Breast epithelium (tissue), 4 donors: ENCODE results near the gene APOBEC3H. TPM values are rescaled to one million over a fixed set of nuclear protein-coding genes. Genes with fewer than 3 reads are reported as not detected.
A peak's percentile ranks its signal among the peaks of the same experiment; 100 is the strongest.

ENCODE experiments used
- DNase-seq, 2 donors: peaks; one replicate each; pipeline ENCODE4 v3.0.0-alpha.2; 2019; ENCODE audit warnings: low spot score in 2 of 2
- H3K27ac ChIP-seq, 2 donors: fragments of 200-600 bp; sonication (generic) in 1 of 2; one replicate each; pipeline ENCODE4 v1.5.1; 2016 to 2019; ENCODE audit warnings: mild to moderate bottlenecking in 1 of 2
- H3K27me3 ChIP-seq, 2 donors: fragments of 200-600 bp; sonication (generic) in 1 of 2; one replicate each; pipeline versions ENCODE4 v1.5.1 to v1.6.0; 2017 to 2019; ENCODE audit warnings: control low read depth in 1 of 2, mild to moderate bottlenecking in 1 of 2
- H3K36me3 ChIP-seq: fragments of 200-600 bp; one replicate; pipeline ENCODE4 v1.5.1; 2019
- H3K4me1 ChIP-seq, 2 donors: fragments of 200-600 bp; sonication (generic); one replicate each; pipeline ENCODE4 v1.5.1; 2016 to 2019; ENCODE audit warnings: control low read depth in 1 of 2
- H3K4me3 ChIP-seq, 3 donors: fragments of 200-600 bp; sonication (generic); 1 replicate in 2 of 3; 2 replicates in 1 of 3; pipeline ENCODE4 v1.5.1; 2016 to 2019; ENCODE audit warnings: mild to moderate bottlenecking in 3 of 3, moderate library complexity in 2 of 3
- H3K9me3 ChIP-seq, 2 donors: fragments of 200-600 bp; sonication (generic) in 1 of 2; one replicate each; pipeline ENCODE4 v1.5.1; 2016 to 2019; ENCODE audit warnings: control low read depth in 1 of 2
- CTCF ChIP-seq, 3 donors: fragments of 450-650 bp; IDR thresholded peaks; one replicate each; pipeline ENCODE4 v1.5.1; 2016 to 2017; ENCODE audit warnings: antibody characterized with exemption in 3 of 3, mild to moderate bottlenecking in 3 of 3, moderate library complexity in 3 of 3
- POLR2A ChIP-seq: fragments of 450-650 bp; IDR thresholded peaks from one replicate; pipeline ENCODE4 v1.6.1; 2016; ENCODE audit warnings: antibody characterized with exemption, mild to moderate bottlenecking, moderate library complexity
- POLR2AphosphoS5 ChIP-seq, 3 donors: sonication (generic); formaldehyde crosslinking; IDR thresholded peaks; one replicate each; pipeline ENCODE4 v1.6.1; 2017; ENCODE audit warnings: antibody characterized with exemption in 3 of 3
- intact Hi-C: fragments of 100-400 bp; cut with DNase I; formaldehyde crosslinking; loops from one replicate; pipeline ENCODE4 v1.15.1; 2023; ENCODE audit warnings: low total_unique reads
- total RNA-seq, 3 donors: library from RNA; depleted of rRNA; stranded (reverse); fragments of >200 nt; gene quantifications; one replicate each; pipeline ENCODE4 v1.1.0, GENCODE V29; 2016

APOBEC3H gene
- total RNA-seq, 3 donors from 2014 or later, result 0.32 TPM; not detected in 2

- TF ChIP-seq POLR2AphosphoS5 (IDR thresholded peaks at IDR 0.05) (no peak), POLR2A (no peak), CTCF (IDR thresholded peaks at IDR 0.05) (no peak)
- Histone ChIP-seq H3K4me3 (peak overlapping the region; percentile 86 to 95 (median 88)), H3K27me3 (no peaks in the 10 kb centered on the region), H3K9me3 (no peaks in the 10 kb centered on the region), H3K4me1 (peaks cover 6 to 29% of the 10 kb centered on the region in 2 donors), H3K27ac (peak overlapping the region; percentile 95 to 97), H3K36me3 (no peaks in the 10 kb centered on the region)
- intact Hi-C loops, result no loop called here
- no peak for DNase-seq
Observed at GRCh38 chr22:39150848-39151215, 53.8 kb downstream of the APOBEC3H start.

DNA sequence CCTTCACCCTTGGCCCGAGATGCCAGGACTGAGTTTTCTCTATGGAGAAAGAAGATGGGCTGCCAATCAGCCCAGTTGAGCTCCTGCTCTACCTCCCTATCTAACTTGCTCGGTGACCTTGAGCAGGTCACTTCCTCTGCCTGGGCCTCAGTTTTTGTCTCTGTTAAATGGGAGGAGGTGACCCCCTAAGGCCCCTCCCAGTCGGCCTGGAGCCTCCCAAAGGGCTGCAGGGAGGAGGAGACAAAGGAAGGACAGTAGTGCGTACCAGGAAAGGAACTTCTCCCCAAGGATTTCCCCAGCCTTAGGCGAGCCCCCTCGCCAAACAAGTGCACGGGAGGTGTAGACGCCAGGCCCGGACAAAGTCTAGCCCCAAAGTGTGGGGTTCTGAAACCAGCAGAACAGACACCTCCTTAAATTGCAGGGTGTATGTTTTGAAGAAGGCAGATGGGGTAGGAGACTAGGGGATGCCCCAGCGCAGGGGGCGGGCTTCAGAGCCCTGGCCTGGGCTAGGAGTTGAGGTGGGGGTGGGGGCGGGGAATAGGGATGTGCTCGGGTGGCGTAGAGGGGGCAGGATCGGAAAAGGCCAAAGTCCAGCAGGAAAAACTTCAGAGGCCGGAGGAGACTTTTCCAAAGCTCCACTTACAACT, 54.4 kb downstream of the APOBEC3H start:
- DNase-seq, result no peak
- H3K36me3 ChIP-seq, result no peaks in the 10 kb centered on the region
- intact Hi-C loops, result no loop called here
- H3K9me3 ChIP-seq, result no peaks in the 10 kb centered on the region
- peak overlapping the region; percentile 95 to 97 for H3K27ac ChIP-seq
- no peaks in the 10 kb centered on the region for H3K27me3 ChIP-seq
- peak overlapping the region; percentile 86 to 95 (median 88) for H3K4me3 ChIP-seq
- H3K4me1 ChIP-seq, result peaks cover 2 to 25% of the 10 kb centered on the region in 2 donors
- TF ChIP-seq POLR2AphosphoS5 (IDR thresholded peaks at IDR 0.05) (no peak), CTCF (IDR thresholded peaks at IDR 0.05) (no peak), POLR2A (no peak)

DNA sequence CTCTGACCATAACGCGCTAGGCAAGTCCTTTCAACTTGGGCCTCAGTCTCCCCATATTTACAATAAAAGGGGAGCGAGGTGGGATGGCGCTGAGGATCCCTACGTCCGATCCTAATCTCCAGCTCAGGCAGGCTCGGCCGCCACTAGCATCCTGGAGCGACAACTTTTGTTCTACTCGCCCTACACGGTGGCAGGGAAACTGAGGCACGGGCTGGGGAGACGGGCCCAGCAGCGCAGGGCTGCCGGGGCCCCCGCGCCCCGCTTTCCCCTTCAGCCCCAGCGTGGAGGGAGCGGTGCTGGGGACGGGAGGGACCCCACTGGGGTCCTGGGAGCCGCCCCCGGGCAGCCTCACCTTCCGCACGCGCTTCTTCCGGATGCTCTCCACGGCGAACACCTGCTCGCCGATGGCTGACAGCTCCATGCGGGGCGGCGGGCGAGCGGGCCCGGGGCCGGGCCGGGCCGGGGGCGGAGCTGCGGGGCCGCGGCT, 55.0 kb downstream of the APOBEC3H start:
- Histone ChIP-seq H3K9me3 (no peaks in the 10 kb centered on the region), H3K4me1 (peaks cover 0 to 21% of the 10 kb centered on the region in 2 donors), H3K4me3 (peak overlapping the region; percentile 86 to 95 (median 88)), H3K36me3 (no peaks in the 10 kb centered on the region), H3K27me3 (no peaks in the 10 kb centered on the region), H3K27ac (peak overlapping the region; percentile 95 to 97)
- intact Hi-C loops, result no loop called here
- no peak for DNase-seq
- no peak for TF ChIP-seq POLR2A
- TF ChIP-seq POLR2AphosphoS5 (IDR thresholded peaks at IDR 0.05), result no peak
- TF ChIP-seq CTCF (IDR thresholded peaks at IDR 0.05), result no peak

DNA sequence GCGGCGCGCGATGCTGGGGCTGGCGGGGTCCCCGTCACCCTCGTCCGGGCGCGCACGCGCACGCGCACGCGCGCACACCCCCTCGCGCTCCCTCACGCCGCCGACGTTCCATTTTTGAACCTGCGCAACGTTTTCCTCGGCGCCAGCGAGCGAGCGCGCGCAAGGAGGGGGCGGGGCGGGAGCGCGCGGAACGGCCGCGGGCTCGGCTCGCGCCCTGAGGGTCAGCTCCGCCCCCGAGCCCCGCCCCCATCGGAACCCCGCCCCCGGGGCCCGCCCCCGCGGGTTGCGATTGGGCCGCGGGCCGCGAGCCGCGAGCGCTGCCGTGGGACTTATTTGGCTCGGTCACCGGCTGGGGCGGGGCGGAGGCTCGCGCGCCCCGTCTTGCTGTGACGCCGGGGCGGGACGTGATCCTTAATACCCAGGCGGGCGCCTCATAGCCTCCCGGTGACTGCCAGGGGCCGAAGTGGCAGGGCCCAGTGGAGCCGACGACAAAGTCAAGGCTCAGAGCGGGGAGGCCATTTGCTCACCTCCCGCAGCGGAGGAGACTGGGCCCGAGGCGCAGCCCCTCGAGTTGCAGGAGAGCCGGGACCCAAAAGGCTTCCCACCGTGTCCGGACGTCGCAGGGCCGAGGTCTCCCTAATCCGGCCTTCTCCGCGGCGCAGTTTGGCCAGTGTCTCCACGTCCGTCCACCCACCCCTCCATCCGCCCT, 55.6 kb downstream of the APOBEC3H start, which contains the start of gene CBX7:
CBX7 (minus strand) TSS at position 170 of the 709 bp plus-strand sequence. CDS start 236 bp downstream, outside the sequence.
- H3K27ac ChIP-seq, result peak within 1 kb of the TSS; percentile 95 to 97
- DNase-seq, result peak; percentile 93 to 94
- TF ChIP-seq POLR2A (peak; percentile 78), POLR2AphosphoS5 (IDR thresholded peaks at IDR 0.05) (peak; percentile 76 to 94 (median 90)), CTCF (IDR thresholded peaks at IDR 0.05) (peak in 1 of 3 donors; percentile 18)
- no peaks in the 10 kb centered on the region for H3K9me3 ChIP-seq
- no peaks in the 10 kb centered on the region for H3K27me3 ChIP-seq
- H3K36me3 ChIP-seq, result no peaks in the 10 kb centered on the region
- peaks cover 0 to 21% of the 10 kb centered on the region in 2 donors for H3K4me1 ChIP-seq
- H3K4me3 ChIP-seq, result peak within 1 kb of the TSS; percentile 86 to 95 (median 88)
- intact Hi-C loops, result no loop called here

- no peaks in the 10 kb centered on the region for H3K36me3 ChIP-seq
- H3K4me3 ChIP-seq, result peak overlapping the region; percentile 86 to 95 (median 88)
- TF ChIP-seq POLR2A (no peak), CTCF (IDR thresholded peaks at IDR 0.05) (no peak), POLR2AphosphoS5 (IDR thresholded peaks at IDR 0.05) (no peak)
- H3K27ac ChIP-seq, result peak overlapping the region; percentile 95 to 97
- no peaks in the 10 kb centered on the region for H3K9me3 ChIP-seq
- intact Hi-C loops, result no loop called here
- peak in 1 of 2 donors; percentile 50 for DNase-seq
- peaks cover 0 to 21% of the 10 kb centered on the region in 2 donors for H3K4me1 ChIP-seq
- no peaks in the 10 kb centered on the region for H3K27me3 ChIP-seq
Observed at GRCh38 chr22:39153220-39153717, 56.2 kb downstream of the APOBEC3H start.
